Astrocyte (in vitro differentiated cells and primary cell): ENCODE data around the gene COL6A3.

ENCODE experiments used
- CTCF ChIP-seq: IDR thresholded peaks from 2 replicates; pipeline ENCODE4 v1.5.1; 2011; ENCODE audit warnings: low read depth, mild to moderate bottlenecking, inconsistent platforms, low read length, moderate library complexity; ENCODE audit not compliant: insufficient read depth
- EZH2 ChIP-seq: IDR thresholded peaks from 2 replicates; pipeline ENCODE4 v1.6.1; 2012; ENCODE audit warnings: mild to moderate bottlenecking, low read length, inconsistent platforms; ENCODE audit not compliant: insufficient read depth

GRCh38 chr2:237364655-237365054 is 49.3 kb downstream of the COL6A3 start:
- TF ChIP-seq CTCF (no peak), EZH2 (no peak)
